ENCODE data around the gene GNG14.

Gene GNG14

GRCh38 chr19:12656899-12657571, 30.8 kb upstream of the GNG14 start:
- Mint-ChIP-seq H3K9me3 (no peaks in the 10 kb centered on the region), H3K36me3 (ENCODE audit: insufficient read depth) (peaks cover 83% of the 10 kb centered on the region), H3K4me1 (ENCODE audit: low read depth in 2 of 2) (peaks cover 0 to 4% of the 10 kb centered on the region in 2 donors), H3K4me3 (no peak overlapping the region), H3K27me3 (no peaks in the 10 kb centered on the region), H3K27ac (no peak overlapping the region)
- no peak for DNase-seq
- ATAC-seq (replicated peaks) = no peak

- ATAC-seq (replicated peaks) = no peak
- H3K27me3 Mint-ChIP-seq = no peaks in the 10 kb centered on the region
- no peaks in the 10 kb centered on the region for H3K9me3 Mint-ChIP-seq
- no peak for DNase-seq
- peaks cover 0 to 4% of the 10 kb centered on the region in 2 donors for H3K4me1 Mint-ChIP-seq (ENCODE audit: low read depth in 2 of 2)
- no peak overlapping the region for H3K27ac Mint-ChIP-seq
- peaks cover 82% of the 10 kb centered on the region for H3K36me3 Mint-ChIP-seq (ENCODE audit: insufficient read depth)
- H3K4me3 Mint-ChIP-seq = no peak overlapping the region
Measured at GRCh38 chr19:12657966-12658365, 29.8 kb upstream of the GNG14 start.

- Mint-ChIP-seq H3K27ac (peak overlapping the region in 1 of 2 donors; percentile 22), H3K36me3 (ENCODE audit: insufficient read depth) (peaks cover 82% of the 10 kb centered on the region), H3K4me3 (no peak overlapping the region), H3K4me1 (ENCODE audit: low read depth in 2 of 2) (peaks cover 11 to 15% of the 10 kb centered on the region in 2 donors), H3K27me3 (no peaks in the 10 kb centered on the region), H3K9me3 (no peaks in the 10 kb centered on the region)
- no peak for DNase-seq
- no peak for ATAC-seq (replicated peaks)
Measured at GRCh38 chr19:12660980-12661379, 26.8 kb upstream of the GNG14 start.

GRCh38 chr19:12664406-12665280, 23.2 kb upstream of the GNG14 start:
- H3K36me3 Mint-ChIP-seq (ENCODE audit: insufficient read depth) = peaks cover 62% of the 10 kb centered on the region
- no peaks in the 10 kb centered on the region for H3K9me3 Mint-ChIP-seq
- no peaks in the 10 kb centered on the region for H3K27me3 Mint-ChIP-seq
- peak overlapping the region; percentile 96 to 99 for H3K4me3 Mint-ChIP-seq
- ATAC-seq (replicated peaks) = no peak
- peaks cover 30 to 40% of the 10 kb centered on the region in 2 donors for H3K4me1 Mint-ChIP-seq (ENCODE audit: low read depth in 2 of 2)
- DNase-seq = no peak
- peak overlapping the region; percentile 98 to 99 for H3K27ac Mint-ChIP-seq

GRCh38 chr19:12665281-12665573, 22.6 kb upstream of the GNG14 start:
- Mint-ChIP-seq H3K27ac (peak overlapping the region; percentile 98 to 99), H3K4me3 (peak overlapping the region; percentile 96 to 99), H3K27me3 (no peaks in the 10 kb centered on the region), H3K9me3 (no peaks in the 10 kb centered on the region), H3K36me3 (ENCODE audit: insufficient read depth) (peaks cover 62% of the 10 kb centered on the region), H3K4me1 (ENCODE audit: low read depth in 2 of 2) (peaks cover 34 to 43% of the 10 kb centered on the region in 2 donors)
- DNase-seq (peak; percentile 26 to 40 (median 35)), ATAC-seq (replicated peaks) (peak; percentile 23)

GRCh38 chr19:12665671-12666264, 22.0 kb upstream of the GNG14 start:
- Mint-ChIP-seq H3K9me3 (no peaks in the 10 kb centered on the region), H3K4me1 (ENCODE audit: low read depth in 2 of 2) (peaks cover 37 to 49% of the 10 kb centered on the region in 2 donors), H3K27me3 (no peaks in the 10 kb centered on the region), H3K36me3 (ENCODE audit: insufficient read depth) (peaks cover 58% of the 10 kb centered on the region), H3K4me3 (peak overlapping the region; percentile 96 to 99), H3K27ac (peak overlapping the region; percentile 98 to 99)
- ATAC-seq (replicated peaks) (no peak), DNase-seq (no peak)

- H3K4me3 Mint-ChIP-seq = peak within 1 kb of the TSS; percentile 96 to 99
- H3K36me3 Mint-ChIP-seq (ENCODE audit: insufficient read depth) = peaks cover 54% of the 10 kb centered on the region
- ATAC-seq (replicated peaks) (peak; percentile 70), DNase-seq (peak; percentile 63 to 71 (median 63))
- no peaks in the 10 kb centered on the region for H3K9me3 Mint-ChIP-seq
- H3K27me3 Mint-ChIP-seq = no peaks in the 10 kb centered on the region
- H3K27ac Mint-ChIP-seq = peak within 1 kb of the TSS; percentile 98 to 99
- H3K4me1 Mint-ChIP-seq (ENCODE audit: low read depth in 2 of 2) = peaks cover 37 to 49% of the 10 kb centered on the region in 2 donors
Measured at GRCh38 chr19:12666265-12667048, 21.3 kb upstream of the GNG14 start, which contains the start of the genes MAN2B1 and WDR83. MAN2B1 (minus strand) TSS chr19:12666742; CDS start chr19:12666701, 41 bp downstream. WDR83 (plus strand) TSS chr19:12666807; CDS start chr19:12669791, 2,984 bp downstream.

GRCh38 chr19:12667731-12668302, 20.0 kb upstream of the GNG14 start:
- Mint-ChIP-seq H3K4me1 (ENCODE audit: low read depth in 2 of 2) (peaks cover 43 to 54% of the 10 kb centered on the region in 2 donors), H3K27me3 (no peaks in the 10 kb centered on the region), H3K4me3 (peak overlapping the region; percentile 96 to 99), H3K9me3 (no peaks in the 10 kb centered on the region), H3K27ac (peak overlapping the region; percentile 98 to 99), H3K36me3 (ENCODE audit: insufficient read depth) (peaks cover 52% of the 10 kb centered on the region)
- no peak for DNase-seq
- ATAC-seq (replicated peaks) = no peak

- DNase-seq (no peak), ATAC-seq (replicated peaks) (no peak)
- Mint-ChIP-seq H3K4me3 (peak overlapping the region; percentile 96 to 97), H3K27ac (peak overlapping the region; percentile 98 to 99), H3K4me1 (ENCODE audit: low read depth in 2 of 2) (peaks cover 43 to 54% of the 10 kb centered on the region in 2 donors), H3K27me3 (no peaks in the 10 kb centered on the region), H3K9me3 (no peaks in the 10 kb centered on the region), H3K36me3 (ENCODE audit: insufficient read depth) (peaks cover 52% of the 10 kb centered on the region)
Measured at GRCh38 chr19:12668346-12668745, 19.5 kb upstream of the GNG14 start.

GRCh38 chr19:12668932-12669269, 18.9 kb upstream of the GNG14 start:
- Mint-ChIP-seq H3K4me1 (ENCODE audit: low read depth in 2 of 2) (peaks cover 43 to 56% of the 10 kb centered on the region in 2 donors), H3K36me3 (ENCODE audit: insufficient read depth) (peaks cover 52% of the 10 kb centered on the region)

GRCh38 chr19:12669270-12670158, 18.3 kb upstream of the GNG14 start:
- peak; percentile 37 for ATAC-seq (replicated peaks)
- H3K9me3 Mint-ChIP-seq = no peaks in the 10 kb centered on the region
- H3K27me3 Mint-ChIP-seq = no peaks in the 10 kb centered on the region
- peak overlapping the region; percentile 98 to 99 for H3K27ac Mint-ChIP-seq
- DNase-seq = peak; percentile 72 to 83 (median 73)
- H3K36me3 Mint-ChIP-seq (ENCODE audit: insufficient read depth) = peaks cover 55% of the 10 kb centered on the region
- H3K4me3 Mint-ChIP-seq = peak overlapping the region; percentile 96 to 97
- peaks cover 43 to 54% of the 10 kb centered on the region in 2 donors for H3K4me1 Mint-ChIP-seq (ENCODE audit: low read depth in 2 of 2)

More at GRCh38 chr19:12668932-12669269, 18.9 kb upstream of the GNG14 start:
- Mint-ChIP-seq H3K9me3 (no peaks in the 10 kb centered on the region), H3K4me3 (peak overlapping the region; percentile 96 to 97), H3K27me3 (no peaks in the 10 kb centered on the region), H3K27ac (peak overlapping the region; percentile 98 to 99)
- DNase-seq = peak; percentile 63 to 73 (median 69)
- peak; percentile 56 for ATAC-seq (replicated peaks)
